ENCODE results near the gene METTL9. TPM values are rescaled to one million over a fixed set of nuclear protein-coding genes. Genes with fewer than 3 reads are reported as not detected.
A peak's percentile ranks its signal among the peaks of the same experiment; 100 is the strongest.

METTL9 gene
- total and polyA plus RNA-seq, 9 of the 15 experiments (the other 6 are each of a cell fraction or from before 2014, with no cell fraction given): 12.2 to 107 (median 79.1) TPM

DNA sequence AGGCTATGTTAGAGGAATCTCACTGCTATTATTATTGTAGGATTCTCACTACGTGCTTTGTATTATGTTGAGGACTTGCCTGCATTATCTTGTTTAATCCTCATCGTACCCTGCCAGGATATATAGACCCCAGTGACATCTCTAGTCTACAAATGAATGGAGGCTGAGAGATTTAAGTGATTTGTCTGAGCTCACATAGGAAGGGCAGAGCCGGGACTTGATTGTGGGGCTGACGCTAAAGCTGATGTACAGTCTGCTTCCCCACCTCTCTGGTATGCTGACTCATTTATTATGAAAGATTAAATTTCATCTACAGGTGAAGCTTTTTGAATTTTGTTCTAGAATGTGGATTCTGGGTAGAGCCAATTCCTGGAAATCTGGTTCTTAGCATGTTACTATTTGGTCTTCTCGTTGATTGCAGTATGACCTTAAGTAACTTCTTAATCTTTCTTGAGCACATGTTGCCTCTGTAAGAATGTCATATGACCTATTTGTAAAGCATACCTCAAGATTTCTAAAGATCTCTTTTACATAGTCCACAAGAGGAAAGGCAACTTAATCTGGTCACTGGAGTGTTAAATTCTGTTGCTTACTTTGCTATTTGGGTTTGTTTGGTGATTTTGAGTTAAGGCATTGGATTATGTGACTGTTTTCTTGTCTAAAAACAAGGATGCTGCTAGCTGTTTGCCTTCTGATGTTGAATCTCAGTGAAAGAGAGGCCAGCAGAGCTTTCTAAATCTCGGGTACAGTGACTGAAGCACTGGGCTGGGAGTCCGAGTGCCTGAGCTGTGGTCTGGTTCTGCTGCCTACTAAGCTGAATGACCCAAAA, 12.4 kb downstream of the METTL9 start (continued):
- TF ChIP-seq, protein P1, sequence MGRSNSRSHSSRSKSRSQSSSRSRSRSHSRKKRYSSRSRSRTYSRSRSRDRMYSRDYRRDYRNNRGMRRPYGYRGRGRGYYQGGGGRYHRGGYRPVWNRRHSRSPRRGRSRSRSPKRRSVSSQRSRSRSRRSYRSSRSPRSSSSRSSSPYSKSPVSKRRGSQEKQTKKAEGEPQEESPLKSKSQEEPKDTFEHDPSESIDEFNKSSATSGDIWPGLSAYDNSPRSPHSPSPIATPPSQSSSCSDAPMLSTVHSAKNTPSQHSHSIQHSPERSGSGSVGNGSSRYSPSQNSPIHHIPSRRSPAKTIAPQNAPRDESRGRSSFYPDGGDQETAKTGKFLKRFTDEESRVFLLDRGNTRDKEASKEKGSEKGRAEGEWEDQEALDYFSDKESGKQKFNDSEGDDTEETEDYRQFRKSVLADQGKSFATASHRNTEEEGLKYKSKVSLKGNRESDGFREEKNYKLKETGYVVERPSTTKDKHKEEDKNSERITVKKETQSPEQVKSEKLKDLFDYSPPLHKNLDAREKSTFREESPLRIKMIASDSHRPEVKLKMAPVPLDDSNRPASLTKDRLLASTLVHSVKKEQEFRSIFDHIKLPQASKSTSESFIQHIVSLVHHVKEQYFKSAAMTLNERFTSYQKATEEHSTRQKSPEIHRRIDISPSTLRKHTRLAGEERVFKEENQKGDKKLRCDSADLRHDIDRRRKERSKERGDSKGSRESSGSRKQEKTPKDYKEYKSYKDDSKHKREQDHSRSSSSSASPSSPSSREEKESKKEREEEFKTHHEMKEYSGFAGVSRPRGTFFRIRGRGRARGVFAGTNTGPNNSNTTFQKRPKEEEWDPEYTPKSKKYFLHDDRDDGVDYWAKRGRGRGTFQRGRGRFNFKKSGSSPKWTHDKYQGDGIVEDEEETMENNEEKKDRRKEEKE (IDR thresholded peaks at IDR 0.05; ENCODE audit: borderline replicate concordance in 1 of 2, control insufficient read depth in 1 of 2, low read depth in 2 of 2, low read length in 1 of 2): no peak
- peak; percentile 89 for TF ChIP-seq HDAC3 (IDR thresholded peaks at IDR 0.05; ENCODE audit: borderline replicate concordance, partially characterized antibody)
- TF ChIP-seq PML (IDR thresholded peaks at IDR 0.05; ENCODE audit: low read length): peak; percentile 72
- TF ChIP-seq ATF1 (CRISPR knock-in tag; IDR thresholded peaks at IDR 0.05): no peak
- TF ChIP-seq ATF1 (tag; IDR thresholded peaks at IDR 0.05): peak; percentile 53; the same call in 1 of the 2 replicates
- no peak for TF ChIP-seq KLF13 (tag; IDR thresholded peaks at IDR 0.05; ENCODE audit: borderline replicate concordance, low read depth)
- TF ChIP-seq NCOA4 (IDR thresholded peaks at IDR 0.05; ENCODE audit: partially characterized antibody): no peak
- peak; percentile 87 for TF ChIP-seq TAL1 (IDR thresholded peaks at IDR 0.05)
- no peak for TF ChIP-seq CREBBP (IDR thresholded peaks at IDR 0.05; ENCODE audit: low read depth, low read length)
- no peak for TF ChIP-seq POU5F1 (IDR thresholded peaks at IDR 0.05; ENCODE audit: borderline replicate concordance, low read depth, low read length, partially characterized antibody)
- TF ChIP-seq, protein P2, sequence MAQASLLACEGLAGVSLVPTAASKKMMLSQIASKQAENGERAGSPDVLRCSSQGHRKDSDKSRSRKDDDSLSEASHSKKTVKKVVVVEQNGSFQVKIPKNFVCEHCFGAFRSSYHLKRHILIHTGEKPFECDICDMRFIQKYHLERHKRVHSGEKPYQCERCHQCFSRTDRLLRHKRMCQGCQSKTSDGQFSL (CRISPR knock-in tag; IDR thresholded peaks at IDR 0.05): no peak
- TF ChIP-seq, protein P2 (tag; IDR thresholded peaks at IDR 0.05): no peak
- TF ChIP-seq, protein P3, sequence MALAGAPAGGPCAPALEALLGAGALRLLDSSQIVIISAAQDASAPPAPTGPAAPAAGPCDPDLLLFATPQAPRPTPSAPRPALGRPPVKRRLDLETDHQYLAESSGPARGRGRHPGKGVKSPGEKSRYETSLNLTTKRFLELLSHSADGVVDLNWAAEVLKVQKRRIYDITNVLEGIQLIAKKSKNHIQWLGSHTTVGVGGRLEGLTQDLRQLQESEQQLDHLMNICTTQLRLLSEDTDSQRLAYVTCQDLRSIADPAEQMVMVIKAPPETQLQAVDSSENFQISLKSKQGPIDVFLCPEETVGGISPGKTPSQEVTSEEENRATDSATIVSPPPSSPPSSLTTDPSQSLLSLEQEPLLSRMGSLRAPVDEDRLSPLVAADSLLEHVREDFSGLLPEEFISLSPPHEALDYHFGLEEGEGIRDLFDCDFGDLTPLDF (CRISPR knock-in tag; IDR thresholded peaks at IDR 0.05): no peak
- TF ChIP-seq CBFA2T3 (IDR thresholded peaks at IDR 0.05): peak; percentile 91
- peak; percentile 51 for TF ChIP-seq SMARCB1 (IDR thresholded peaks at IDR 0.05; ENCODE audit: insufficient read length, low read depth)
- TF ChIP-seq, protein P4, sequence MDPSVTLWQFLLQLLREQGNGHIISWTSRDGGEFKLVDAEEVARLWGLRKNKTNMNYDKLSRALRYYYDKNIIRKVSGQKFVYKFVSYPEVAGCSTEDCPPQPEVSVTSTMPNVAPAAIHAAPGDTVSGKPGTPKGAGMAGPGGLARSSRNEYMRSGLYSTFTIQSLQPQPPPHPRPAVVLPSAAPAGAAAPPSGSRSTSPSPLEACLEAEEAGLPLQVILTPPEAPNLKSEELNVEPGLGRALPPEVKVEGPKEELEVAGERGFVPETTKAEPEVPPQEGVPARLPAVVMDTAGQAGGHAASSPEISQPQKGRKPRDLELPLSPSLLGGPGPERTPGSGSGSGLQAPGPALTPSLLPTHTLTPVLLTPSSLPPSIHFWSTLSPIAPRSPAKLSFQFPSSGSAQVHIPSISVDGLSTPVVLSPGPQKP (CRISPR knock-in tag; IDR thresholded peaks at IDR 0.05): no peak
- TF ChIP-seq, protein P5, sequence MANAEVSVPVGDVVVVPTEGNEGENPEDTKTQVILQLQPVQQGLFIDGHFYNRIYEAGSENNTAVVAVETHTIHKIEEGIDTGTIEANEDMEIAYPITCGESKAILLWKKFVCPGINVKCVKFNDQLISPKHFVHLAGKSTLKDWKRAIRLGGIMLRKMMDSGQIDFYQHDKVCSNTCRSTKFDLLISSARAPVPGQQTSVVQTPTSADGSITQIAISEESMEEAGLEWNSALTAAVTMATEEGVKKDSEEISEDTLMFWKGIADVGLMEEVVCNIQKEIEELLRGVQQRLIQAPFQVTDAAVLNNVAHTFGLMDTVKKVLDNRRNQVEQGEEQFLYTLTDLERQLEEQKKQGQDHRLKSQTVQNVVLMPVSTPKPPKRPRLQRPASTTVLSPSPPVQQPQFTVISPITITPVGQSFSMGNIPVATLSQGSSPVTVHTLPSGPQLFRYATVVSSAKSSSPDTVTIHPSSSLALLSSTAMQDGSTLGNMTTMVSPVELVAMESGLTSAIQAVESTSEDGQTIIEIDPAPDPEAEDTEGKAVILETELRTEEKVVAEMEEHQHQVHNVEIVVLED (CRISPR knock-in tag; IDR thresholded peaks at IDR 0.05): no peak
- TF ChIP-seq TRIM28 (IDR thresholded peaks at IDR 0.05): no peak
- peak; percentile 57; the same call in 1 of the 2 replicates for TF ChIP-seq TEAD2 (tag; IDR thresholded peaks at IDR 0.05)
- no peak for TF ChIP-seq ZNF24 (IDR thresholded peaks at IDR 0.05)

Data from K562 (cell line).